Vagina (tissue), 2 donors: Measurements from ENCODE around the gene DNAAF1.

Experiments used
- CTCF ChIP-seq, 3 experiments: fragments of 450-650 bp in 2 of 3; fragments of 200-600 bp in 1 of 3; sonication (generic) in 1 of 3; IDR thresholded peaks; one replicate each; pipeline ENCODE4 v1.5.1; 2017 to 2019; ENCODE audit warnings: antibody characterized with exemption in 3 of 3, mild to moderate bottlenecking in 2 of 3, moderate library complexity in 2 of 3
- POLR2A ChIP-seq, 2 donors: fragments of 450-650 bp; IDR thresholded peaks; one replicate each; pipeline ENCODE4 v1.6.1; 2017; ENCODE audit warnings: antibody characterized with exemption in 2 of 2, mild to moderate bottlenecking in 2 of 2, moderate library complexity in 2 of 2

- TF ChIP-seq CTCF (IDR thresholded peaks at IDR 0.05), result no peak
- no peak for TF ChIP-seq POLR2A (IDR thresholded peaks at IDR 0.05)
These were observed 53.3 kb downstream of the DNAAF1 start for GRCh38 chr16:84198401-84198800.
